Measurements from ENCODE around the gene ITIH5. TPM values are rescaled to one million over a fixed set of nuclear protein-coding genes. Genes with fewer than 3 reads are reported as not detected.

The ITIH5 gene
- total and polyA plus RNA-seq, 2 of the 13 experiments (the other 11 are each of a cell fraction or from before 2014, with no cell fraction given): 4.7 to 8.9 TPM

DNA sequence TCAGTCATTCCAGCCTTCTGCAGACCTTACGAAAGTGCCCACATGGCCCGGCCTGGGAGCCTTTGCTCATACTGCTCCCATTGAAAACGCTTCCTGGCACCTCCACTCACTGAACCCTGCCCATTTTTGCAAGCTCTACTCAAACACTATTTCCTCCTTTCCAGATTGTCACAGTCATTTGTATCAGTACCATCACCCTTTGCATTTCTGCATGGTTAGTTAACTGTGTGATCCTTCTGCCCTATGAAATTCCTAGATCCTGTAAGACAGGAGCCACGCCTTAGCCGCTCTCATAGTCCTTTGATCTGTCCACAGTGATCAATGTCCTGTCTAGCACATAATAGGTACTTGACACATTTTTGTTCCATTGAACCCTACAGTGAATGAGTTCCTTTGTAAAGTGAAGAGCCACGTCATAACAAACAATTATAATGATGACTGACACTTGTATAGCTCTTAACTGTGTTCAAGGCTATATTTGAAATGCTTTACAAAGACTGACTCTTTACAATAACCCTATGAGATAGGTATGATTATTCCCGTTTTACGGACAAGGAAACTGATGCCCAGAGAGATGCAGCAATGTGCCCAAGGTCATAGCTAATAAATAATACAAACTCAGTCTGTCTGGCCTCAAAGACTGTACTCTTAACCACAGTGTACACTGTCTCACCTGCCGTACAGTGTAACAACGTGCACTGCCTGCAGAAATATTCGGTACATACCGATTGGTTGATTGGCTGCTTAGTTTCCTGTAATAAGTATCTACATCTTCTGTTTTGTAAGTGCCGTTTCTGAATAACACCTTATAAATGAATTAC, 19.8 kb upstream of the ITIH5 start (continued):
- TF ChIP-seq IRX3 (CRISPR knock-in tag; IDR thresholded peaks at IDR 0.05; ENCODE audit: borderline replicate concordance, low read depth) (no peak), ZNF3 (CRISPR knock-in tag; IDR thresholded peaks at IDR 0.05) (peak; percentile 57), MTA3 (CRISPR knock-in tag; IDR thresholded peaks at IDR 0.05) (no peak), HDAC1 (CRISPR knock-in tag; IDR thresholded peaks at IDR 0.05) (peak; percentile 85), ZFP62 (CRISPR knock-in tag; IDR thresholded peaks at IDR 0.05) (no peak), SRSF9 (IDR thresholded peaks at IDR 0.05; ENCODE audit: borderline replicate concordance, insufficient read depth, low read depth, low read length, poor library complexity, severe bottlenecking) (no peak), CHCHD3 (CRISPR knock-in tag; IDR thresholded peaks at IDR 0.05) (no peak), AGO2 (optimal IDR thresholded peaks at IDR 0.05; ENCODE audit: low read depth, low read length) (no peak)
- TF ChIP-seq, protein P1, sequence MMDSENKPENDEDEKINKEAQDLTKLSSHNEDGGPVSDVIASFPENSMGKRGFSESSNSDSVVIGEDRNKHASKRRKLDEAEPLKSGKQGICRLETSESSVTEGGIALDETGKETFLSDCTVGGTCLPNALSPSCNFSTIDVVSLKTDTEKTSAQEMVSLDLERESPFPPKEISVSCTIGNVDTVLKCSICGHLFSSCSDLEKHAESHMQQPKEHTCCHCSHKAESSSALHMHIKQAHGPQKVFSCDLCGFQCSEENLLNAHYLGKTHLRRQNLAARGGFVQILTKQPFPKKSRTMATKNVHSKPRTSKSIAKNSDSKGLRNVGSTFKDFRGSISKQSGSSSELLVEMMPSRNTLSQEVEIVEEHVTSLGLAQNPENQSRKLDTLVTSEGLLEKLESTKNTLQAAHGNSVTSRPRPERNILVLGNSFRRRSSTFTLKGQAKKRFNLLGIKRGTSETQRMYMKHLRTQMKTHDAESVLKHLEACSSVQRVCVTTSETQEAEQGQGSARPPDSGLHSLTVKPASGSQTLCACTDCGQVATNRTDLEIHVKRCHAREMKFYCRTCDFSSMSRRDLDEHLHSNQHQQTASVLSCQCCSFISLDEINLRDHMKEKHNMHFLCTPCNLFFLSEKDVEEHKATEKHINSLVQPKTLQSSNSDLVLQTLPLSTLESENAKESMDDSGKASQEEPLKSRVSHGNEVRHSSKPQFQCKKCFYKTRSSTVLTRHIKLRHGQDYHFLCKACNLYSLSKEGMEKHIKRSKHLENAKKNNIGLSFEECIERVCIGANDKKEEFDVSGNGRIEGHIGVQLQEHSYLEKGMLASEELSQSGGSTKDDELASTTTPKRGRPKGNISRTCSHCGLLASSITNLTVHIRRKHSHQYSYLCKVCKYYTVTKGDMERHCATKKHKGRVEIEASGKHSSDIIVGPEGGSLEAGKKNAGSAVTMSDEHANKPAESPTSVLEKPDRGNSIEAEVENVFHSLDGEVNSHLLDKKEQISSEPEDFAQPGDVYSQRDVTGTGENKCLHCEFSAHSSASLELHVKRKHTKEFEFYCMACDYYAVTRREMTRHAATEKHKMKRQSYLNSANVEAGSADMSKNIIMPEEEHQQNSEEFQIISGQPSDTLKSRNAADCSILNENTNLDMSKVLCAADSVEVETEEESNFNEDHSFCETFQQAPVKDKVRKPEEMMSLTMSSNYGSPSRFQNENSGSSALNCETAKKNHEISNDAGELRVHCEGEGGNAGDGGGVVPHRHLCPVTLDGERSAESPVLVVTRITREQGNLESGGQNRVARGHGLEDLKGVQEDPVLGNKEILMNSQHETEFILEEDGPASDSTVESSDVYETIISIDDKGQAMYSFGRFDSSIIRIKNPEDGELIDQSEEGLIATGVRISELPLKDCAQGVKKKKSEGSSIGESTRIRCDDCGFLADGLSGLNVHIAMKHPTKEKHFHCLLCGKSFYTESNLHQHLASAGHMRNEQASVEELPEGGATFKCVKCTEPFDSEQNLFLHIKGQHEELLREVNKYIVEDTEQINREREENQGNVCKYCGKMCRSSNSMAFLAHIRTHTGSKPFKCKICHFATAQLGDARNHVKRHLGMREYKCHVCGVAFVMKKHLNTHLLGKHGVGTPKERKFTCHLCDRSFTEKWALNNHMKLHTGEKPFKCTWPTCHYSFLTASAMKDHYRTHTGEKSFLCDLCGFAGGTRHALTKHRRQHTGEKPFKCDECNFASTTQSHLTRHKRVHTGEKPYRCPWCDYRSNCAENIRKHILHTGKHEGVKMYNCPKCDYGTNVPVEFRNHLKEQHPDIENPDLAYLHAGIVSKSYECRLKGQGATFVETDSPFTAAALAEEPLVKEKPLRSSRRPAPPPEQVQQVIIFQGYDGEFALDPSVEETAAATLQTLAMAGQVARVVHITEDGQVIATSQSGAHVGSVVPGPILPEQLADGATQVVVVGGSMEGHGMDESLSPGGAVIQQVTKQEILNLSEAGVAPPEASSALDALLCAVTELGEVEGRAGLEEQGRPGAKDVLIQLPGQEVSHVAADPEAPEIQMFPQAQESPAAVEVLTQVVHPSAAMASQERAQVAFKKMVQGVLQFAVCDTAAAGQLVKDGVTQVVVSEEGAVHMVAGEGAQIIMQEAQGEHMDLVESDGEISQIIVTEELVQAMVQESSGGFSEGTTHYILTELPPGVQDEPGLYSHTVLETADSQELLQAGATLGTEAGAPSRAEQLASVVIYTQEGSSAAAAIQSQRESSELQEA (CRISPR knock-in tag; IDR thresholded peaks at IDR 0.05; ENCODE audit: not compliant biosample characterization): no peak
- TF ChIP-seq, protein P2, sequence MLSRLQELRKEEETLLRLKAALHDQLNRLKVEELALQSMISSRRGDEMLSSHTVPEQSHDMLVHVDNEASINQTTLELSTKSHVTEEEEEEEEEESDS (CRISPR knock-in tag; IDR thresholded peaks at IDR 0.05; ENCODE audit: borderline replicate concordance): peak; percentile 86; the same call in 1 of the 2 replicates
- TF ChIP-seq, protein P3, sequence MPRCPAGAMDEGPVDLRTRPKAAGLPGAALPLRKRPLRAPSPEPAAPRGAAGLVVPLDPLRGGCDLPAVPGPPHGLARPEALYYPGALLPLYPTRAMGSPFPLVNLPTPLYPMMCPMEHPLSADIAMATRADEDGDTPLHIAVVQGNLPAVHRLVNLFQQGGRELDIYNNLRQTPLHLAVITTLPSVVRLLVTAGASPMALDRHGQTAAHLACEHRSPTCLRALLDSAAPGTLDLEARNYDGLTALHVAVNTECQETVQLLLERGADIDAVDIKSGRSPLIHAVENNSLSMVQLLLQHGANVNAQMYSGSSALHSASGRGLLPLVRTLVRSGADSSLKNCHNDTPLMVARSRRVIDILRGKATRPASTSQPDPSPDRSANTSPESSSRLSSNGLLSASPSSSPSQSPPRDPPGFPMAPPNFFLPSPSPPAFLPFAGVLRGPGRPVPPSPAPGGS (CRISPR knock-in tag; IDR thresholded peaks at IDR 0.05): 0 out of 2 replicates have a peak, but pooled peaks have one; percentile 15
- TF ChIP-seq, protein P4, sequence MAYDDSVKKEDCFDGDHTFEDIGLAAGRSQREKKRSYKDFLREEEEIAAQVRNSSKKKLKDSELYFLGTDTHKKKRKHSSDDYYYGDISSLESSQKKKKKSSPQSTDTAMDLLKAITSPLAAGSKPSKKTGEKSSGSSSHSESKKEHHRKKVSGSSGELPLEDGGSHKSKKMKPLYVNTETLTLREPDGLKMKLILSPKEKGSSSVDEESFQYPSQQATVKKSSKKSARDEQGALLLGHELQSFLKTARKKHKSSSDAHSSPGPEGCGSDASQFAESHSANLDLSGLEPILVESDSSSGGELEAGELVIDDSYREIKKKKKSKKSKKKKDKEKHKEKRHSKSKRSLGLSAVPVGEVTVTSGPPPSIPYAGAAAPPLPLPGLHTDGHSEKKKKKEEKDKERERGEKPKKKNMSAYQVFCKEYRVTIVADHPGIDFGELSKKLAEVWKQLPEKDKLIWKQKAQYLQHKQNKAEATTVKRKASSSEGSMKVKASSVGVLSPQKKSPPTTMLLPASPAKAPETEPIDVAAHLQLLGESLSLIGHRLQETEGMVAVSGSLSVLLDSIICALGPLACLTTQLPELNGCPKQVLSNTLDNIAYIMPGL (CRISPR knock-in tag; IDR thresholded peaks at IDR 0.05; ENCODE audit: borderline replicate concordance in 1 of 2, low read depth in 1 of 2): peak in 1 of 2 experiments; percentile 38; a peak in 1 of 4 replicates
- TF ChIP-seq, protein P5, sequence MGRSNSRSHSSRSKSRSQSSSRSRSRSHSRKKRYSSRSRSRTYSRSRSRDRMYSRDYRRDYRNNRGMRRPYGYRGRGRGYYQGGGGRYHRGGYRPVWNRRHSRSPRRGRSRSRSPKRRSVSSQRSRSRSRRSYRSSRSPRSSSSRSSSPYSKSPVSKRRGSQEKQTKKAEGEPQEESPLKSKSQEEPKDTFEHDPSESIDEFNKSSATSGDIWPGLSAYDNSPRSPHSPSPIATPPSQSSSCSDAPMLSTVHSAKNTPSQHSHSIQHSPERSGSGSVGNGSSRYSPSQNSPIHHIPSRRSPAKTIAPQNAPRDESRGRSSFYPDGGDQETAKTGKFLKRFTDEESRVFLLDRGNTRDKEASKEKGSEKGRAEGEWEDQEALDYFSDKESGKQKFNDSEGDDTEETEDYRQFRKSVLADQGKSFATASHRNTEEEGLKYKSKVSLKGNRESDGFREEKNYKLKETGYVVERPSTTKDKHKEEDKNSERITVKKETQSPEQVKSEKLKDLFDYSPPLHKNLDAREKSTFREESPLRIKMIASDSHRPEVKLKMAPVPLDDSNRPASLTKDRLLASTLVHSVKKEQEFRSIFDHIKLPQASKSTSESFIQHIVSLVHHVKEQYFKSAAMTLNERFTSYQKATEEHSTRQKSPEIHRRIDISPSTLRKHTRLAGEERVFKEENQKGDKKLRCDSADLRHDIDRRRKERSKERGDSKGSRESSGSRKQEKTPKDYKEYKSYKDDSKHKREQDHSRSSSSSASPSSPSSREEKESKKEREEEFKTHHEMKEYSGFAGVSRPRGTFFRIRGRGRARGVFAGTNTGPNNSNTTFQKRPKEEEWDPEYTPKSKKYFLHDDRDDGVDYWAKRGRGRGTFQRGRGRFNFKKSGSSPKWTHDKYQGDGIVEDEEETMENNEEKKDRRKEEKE (IDR thresholded peaks at IDR 0.05): no peak
